GM21447 (cell line): ENCODE results near the gene DHDDS.

Experiments used
- ATAC-seq: cut with Tn5 transposase; IDR thresholded peaks from one replicate; pipeline ENCODE4 v1.9.1; 2021; ENCODE audit not compliant: unreplicated experiment

Gene DHDDS

GRCh38 chr1:26417111-26417759 is 14.9 kb upstream of the DHDDS start:
- ATAC-seq = no peak

- no peak for ATAC-seq
These were observed 13.2 kb upstream of the DHDDS start for GRCh38 chr1:26418865-26419349.

- no peak for ATAC-seq
These were observed 12.6 kb upstream of the DHDDS start for GRCh38 chr1:26419494-26419893.

GRCh38 chr1:26429721-26430120 is 2.4 kb upstream of the DHDDS start:
- no peak for ATAC-seq

- no peak for ATAC-seq
These were observed 672 bp downstream of the DHDDS start for GRCh38 chr1:26432793-26433192.

- ATAC-seq = no peak
These were observed 2.1 kb downstream of the DHDDS start for GRCh38 chr1:26434161-26434752.

- no peak for ATAC-seq
These were observed 5.9 kb downstream of the DHDDS start for GRCh38 chr1:26438041-26438440.

- no peak for ATAC-seq
These were observed 8.1 kb downstream of the DHDDS start for GRCh38 chr1:26440259-26440658.

- ATAC-seq = no peak
These were observed 17.7 kb downstream of the DHDDS start for GRCh38 chr1:26449868-26450267.

GRCh38 chr1:26450908-26451307 is 18.8 kb downstream of the DHDDS start:
- ATAC-seq = no peak

GRCh38 chr1:26452459-26453183 is 20.5 kb downstream of the DHDDS start:
- no peak for ATAC-seq

- ATAC-seq = no peak
These were observed 27.0 kb downstream of the DHDDS start for GRCh38 chr1:26459148-26459547.

GRCh38 chr1:26459573-26460031 is 27.5 kb downstream of the DHDDS start:
- ATAC-seq = no peak

GRCh38 chr1:26468911-26469310 is 36.8 kb downstream of the DHDDS start:
- no peak for ATAC-seq

GRCh38 chr1:26469558-26469957 is 37.4 kb downstream of the DHDDS start:
- no peak for ATAC-seq

- no peak for ATAC-seq
These were observed 38.9 kb downstream of the DHDDS start for GRCh38 chr1:26470878-26471497.

- ATAC-seq = peak; percentile 13
These were observed 39.6 kb downstream of the DHDDS start for GRCh38 chr1:26471498-26472319.

GRCh38 chr1:26472320-26472900 is 40.3 kb downstream of the DHDDS start, which contains the start of gene HMGN2:
Gene HMGN2 (plus strand): TSS chr1:26472440. CDS start chr1:26472613, 173 bp downstream.
- ATAC-seq = peak; percentile 52

- peak; percentile 71 for ATAC-seq
These were observed 41.1 kb downstream of the DHDDS start for GRCh38 chr1:26472901-26473845.
